Neural cell (in vitro differentiated cells): ENCODE data around the gene PLXNA4. TPM values are rescaled to one million over a fixed set of nuclear protein-coding genes. Genes with fewer than 3 reads are reported as not detected.

Experiments used
- H2AFZ ChIP-seq: fragments of 200-600, 300-800 bp; sonication (generic), shearing (Covaris generic); 2 replicates; pipeline ENCODE4 v1.6.0; 2014; ENCODE audit warnings: low read depth, mild to moderate bottlenecking, antibody characterized with exemption, low read length, moderate library complexity
- H3F3A ChIP-seq: fragments of 200-600 bp; shearing (Covaris generic); 2 replicates; pipeline ENCODE4 v1.6.1; 2016; ENCODE audit warnings: mild to moderate bottlenecking, moderate library complexity, mixed read lengths, antibody characterized with exemption, low read length; ENCODE audit not compliant: insufficient read depth, poor library complexity, severe bottlenecking
- H3K27ac ChIP-seq: fragments of 200-600, 300-800 bp; sonication (generic), shearing (Covaris generic); 2 replicates; pipeline ENCODE4 v1.5.1; 2014; ENCODE audit warnings: mild to moderate bottlenecking, low read length, moderate library complexity
- H3K27me3 ChIP-seq: fragments of 300-800, 200-600 bp; sonication (generic), shearing (Covaris generic); 2 replicates; pipeline ENCODE4 v1.6.0; 2014; ENCODE audit warnings: mild to moderate bottlenecking, low read depth, low read length, moderate library complexity; ENCODE audit not compliant: insufficient read depth
- H3K36me3 ChIP-seq: fragments of 300-800, 200-600 bp; sonication (generic), shearing (Covaris generic); 2 replicates; pipeline ENCODE4 v1.5.1; 2014; ENCODE audit warnings: mild to moderate bottlenecking, antibody characterized with exemption, low read length, moderate library complexity; ENCODE audit not compliant: insufficient read depth
- H3K4me2 ChIP-seq: fragments of 300-800, 200-600 bp; sonication (generic), shearing (Covaris generic); 2 replicates; pipeline ENCODE4 v1.6.0; 2014; ENCODE audit warnings: mild to moderate bottlenecking, low read length
- H3K4me3 ChIP-seq: fragments of 300-800, 200-600 bp; sonication (generic), shearing (Covaris generic); 2 replicates; pipeline ENCODE4 v1.5.1; 2014; ENCODE audit warnings: mild to moderate bottlenecking, low read length, moderate library complexity
- H3K79me2 ChIP-seq: fragments of 200-600 bp; shearing (Covaris generic); replicated peaks from 2 replicates; pipeline ENCODE4 v1.6.0; 2014; ENCODE audit warnings: mild to moderate bottlenecking, low read length, moderate library complexity; ENCODE audit not compliant: insufficient read depth
- H3K9ac ChIP-seq: fragments of 300-800, 200-600 bp; sonication (generic), shearing (Covaris generic); 2 replicates; pipeline ENCODE4 v1.6.1; 2016; ENCODE audit warnings: mild to moderate bottlenecking, low read length, mixed read lengths
- H3K9me2 ChIP-seq: fragments of 200-600 bp; shearing (Covaris generic); 2 replicates; pipeline ENCODE4 v1.6.1; 2016; ENCODE audit warnings: mild to moderate bottlenecking, low read length, mixed read lengths; ENCODE audit not compliant: insufficient read depth
- H3K9me3 ChIP-seq: fragments of 200-600, 300-800 bp; sonication (generic), shearing (Covaris generic); 2 replicates; pipeline ENCODE4 v1.6.1; 2016; ENCODE audit warnings: mild to moderate bottlenecking, mixed run types, low read length, moderate library complexity, mixed read lengths
- H4K20me1 ChIP-seq: fragments of 200-600 bp; shearing (Covaris generic); 2 replicates; pipeline ENCODE4 v1.6.1; 2016; ENCODE audit warnings: mild to moderate bottlenecking, mixed run types; ENCODE audit not compliant: insufficient read depth
- CTCF ChIP-seq: fragments of 450-650 bp; IDR thresholded peaks from 2 replicates; pipeline ENCODE4 v1.5.1; 2014; ENCODE audit warnings: antibody characterized with exemption, mild to moderate bottlenecking, moderate library complexity; ENCODE audit not compliant: poor library complexity, severe bottlenecking
- EP300 ChIP-seq: fragments of 450-650 bp; conservative IDR thresholded peaks from 2 replicates; pipeline ENCODE4 v1.6.1; 2014; ENCODE audit warnings: antibody characterized with exemption, mild to moderate bottlenecking, moderate library complexity; ENCODE audit not compliant: poor library complexity, severe bottlenecking
- EZH2 ChIP-seq: fragments of 200-600, 300-800 bp; shearing (Covaris generic), sonication (generic); IDR thresholded peaks from 2 replicates; pipeline ENCODE4 v1.6.1; 2014; ENCODE audit warnings: antibody characterized with exemption, low read length, borderline replicate concordance, mild to moderate bottlenecking; ENCODE audit not compliant: insufficient read depth, poor library complexity, severe bottlenecking
- MXI1 ChIP-seq: fragments of 450-650 bp; conservative IDR thresholded peaks from 2 replicates; pipeline ENCODE4 v1.6.1; 2014; ENCODE audit warnings: antibody characterized with exemption, mild to moderate bottlenecking; ENCODE audit not compliant: poor library complexity, severe bottlenecking
- POLR2AphosphoS5 ChIP-seq: IDR thresholded peaks from 2 replicates; pipeline ENCODE4 v1.6.1; 2012
- RAD21 ChIP-seq: fragments of 450-650 bp; conservative IDR thresholded peaks from 2 replicates; pipeline ENCODE4 v1.6.1; 2014; ENCODE audit warnings: antibody characterized with exemption, mild to moderate bottlenecking, moderate library complexity
- REST ChIP-seq: IDR thresholded peaks from 2 replicates; pipeline ENCODE4 v1.6.1; 2012; ENCODE audit warnings: borderline replicate concordance
- SMC3 ChIP-seq: fragments of 450-650 bp; conservative IDR thresholded peaks from 2 replicates; pipeline ENCODE4 v1.6.1; 2014; ENCODE audit warnings: antibody characterized with exemption, mild to moderate bottlenecking, moderate library complexity; ENCODE audit not compliant: poor library complexity
- TAF1 ChIP-seq: IDR thresholded peaks from 2 replicates; pipeline ENCODE4 v1.6.1; 2012; ENCODE audit warnings: low read depth
- polyA plus RNA-seq: library from polyadenylated mRNA; depleted of rRNA; stranded (reverse); fragments of >200 nt; gene quantifications from 2 replicates; pipeline ENCODE4 v1.2.3, GENCODE V29; 2014

The PLXNA4 gene
- polyA plus RNA-seq, 1 donor from 2014 or later = 7.2 TPM

DNA sequence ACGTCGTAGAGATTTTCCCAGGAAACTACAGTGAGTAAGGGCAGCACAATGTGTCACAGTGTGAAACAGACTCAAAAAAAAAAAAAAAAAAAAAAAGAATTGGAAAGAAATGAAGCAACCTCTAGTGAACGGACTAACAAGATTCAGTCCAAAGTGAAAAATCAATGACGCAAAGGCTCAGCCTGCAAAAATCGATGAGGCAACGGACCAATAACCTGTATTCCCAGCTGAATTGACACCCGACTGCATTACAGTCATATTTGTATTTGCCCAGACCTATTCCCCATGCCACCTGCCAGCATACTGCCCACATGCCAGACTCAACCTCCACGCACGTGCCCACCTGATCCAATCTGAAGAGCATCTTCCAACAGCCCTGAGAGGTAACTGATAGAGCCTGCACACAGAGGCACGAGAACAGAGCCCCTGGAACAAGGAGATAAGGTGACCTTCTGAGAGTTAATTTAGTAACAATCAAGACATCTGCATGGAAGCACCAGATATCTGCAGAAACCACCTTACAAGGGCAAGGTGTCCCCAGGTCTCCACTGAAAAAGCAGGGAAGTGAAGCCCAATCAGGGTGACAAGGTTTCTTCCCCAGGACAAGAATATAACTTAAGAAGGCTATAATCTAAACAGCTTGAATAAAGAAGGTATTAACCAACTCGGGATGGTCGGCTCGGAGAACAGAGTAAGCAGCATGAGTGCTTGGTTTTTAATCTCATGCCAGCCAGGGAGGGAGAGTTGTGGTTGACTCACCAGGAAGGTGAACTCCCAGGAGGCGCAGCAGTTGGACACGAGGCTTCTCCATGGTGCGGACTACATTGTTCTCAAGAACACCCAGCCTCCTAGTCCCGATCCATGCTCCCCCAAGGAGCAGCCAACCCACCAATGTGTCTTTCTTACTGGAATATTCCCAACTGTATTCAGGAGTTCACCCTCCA, 48.5 kb downstream of the PLXNA4 start:
- H3K27ac ChIP-seq = no peak overlapping the region
- no peaks in the 10 kb centered on the region for H3K9me2 ChIP-seq
- no peak overlapping the region for H3K4me2 ChIP-seq
- no peak overlapping the region for H2AFZ ChIP-seq
- TF ChIP-seq SMC3 (no peak), REST (no peak), CTCF (no peak), POLR2AphosphoS5 (no peak), TAF1 (no peak), RAD21 (no peak), EP300 (no peak), EZH2 (no peak), MXI1 (no peak)
- H4K20me1 ChIP-seq = no peaks in the 10 kb centered on the region
- H3K4me3 ChIP-seq = no peak overlapping the region
- no peak overlapping the region for H3K9ac ChIP-seq
- no peaks in the 10 kb centered on the region for H3K27me3 ChIP-seq
- no peaks in the 10 kb centered on the region for H3K9me3 ChIP-seq
- no peaks in the 10 kb centered on the region for H3K36me3 ChIP-seq
- H3F3A ChIP-seq = no peaks in the 10 kb centered on the region
- H3K79me2 ChIP-seq = no peaks in the 10 kb centered on the region

GRCh38 chr7:132526111-132526740, 50.0 kb downstream of the PLXNA4 start:
- H3K79me2 ChIP-seq = no peaks in the 10 kb centered on the region
- H3K9me3 ChIP-seq = no peaks in the 10 kb centered on the region
- TF ChIP-seq EZH2 (no peak), EP300 (no peak)
- H3K27ac ChIP-seq = no peak overlapping the region
- no peak overlapping the region for H2AFZ ChIP-seq
- H3K27me3 ChIP-seq = no peaks in the 10 kb centered on the region
- H3F3A ChIP-seq = no peaks in the 10 kb centered on the region
- H3K36me3 ChIP-seq = no peaks in the 10 kb centered on the region
- no peaks in the 10 kb centered on the region for H4K20me1 ChIP-seq
- no peaks in the 10 kb centered on the region for H3K9me2 ChIP-seq
- H3K9ac ChIP-seq = no peak overlapping the region
- no peak overlapping the region for H3K4me2 ChIP-seq
- no peak overlapping the region for H3K4me3 ChIP-seq
